Activated naive CD4-positive, alpha-beta T cell treated with anti-CD3 and anti-CD28 coated beads, Interleukin-2, amount 50 U/mL, for 24 hours (primary cell): Measurements from ENCODE around the gene KIF18B.
A peak's percentile ranks its signal among the peaks of the same experiment; 100 is the strongest.

Experiments
- H3K27ac Mint-ChIP-seq: one replicate; pipeline ENCODE4 v1.8.0; 2021; ENCODE audit warnings: mild to moderate bottlenecking, mixed read lengths
- H3K27me3 Mint-ChIP-seq: one replicate; pipeline ENCODE4 v1.8.0; 2021; ENCODE audit warnings: mixed read lengths
- H3K36me3 Mint-ChIP-seq: one replicate; pipeline ENCODE4 v1.8.0; 2021; ENCODE audit warnings: mixed read lengths
- H3K4me1 Mint-ChIP-seq: one replicate; pipeline ENCODE4 v1.8.0; 2021; ENCODE audit warnings: mixed read lengths
- H3K4me3 Mint-ChIP-seq: one replicate; pipeline ENCODE4 v1.8.0; 2021; ENCODE audit warnings: mild to moderate bottlenecking, mixed read lengths
- H3K9me3 Mint-ChIP-seq: one replicate; pipeline ENCODE4 v1.8.0; 2021; ENCODE audit warnings: mixed read lengths

Gene KIF18B

GRCh38 chr17:44907729-44908470, 39.7 kb downstream of the KIF18B start:
- Mint-ChIP-seq H3K27me3 (peaks cover 9% of the 10 kb centered on the region), H3K36me3 (no peaks in the 10 kb centered on the region), H3K4me3 (no peak overlapping the region), H3K4me1 (peaks cover 10% of the 10 kb centered on the region), H3K9me3 (no peaks in the 10 kb centered on the region), H3K27ac (no peak overlapping the region)

- peaks cover 6% of the 10 kb centered on the region for H3K4me1 Mint-ChIP-seq
- no peak overlapping the region for H3K4me3 Mint-ChIP-seq
- H3K36me3 Mint-ChIP-seq, result no peaks in the 10 kb centered on the region
- H3K27me3 Mint-ChIP-seq, result peaks cover 5% of the 10 kb centered on the region
- no peak overlapping the region for H3K27ac Mint-ChIP-seq
- H3K9me3 Mint-ChIP-seq, result no peaks in the 10 kb centered on the region
Measured at GRCh38 chr17:44906763-44907728, 40.5 kb downstream of the KIF18B start.

GRCh38 chr17:44906010-44906646, 41.4 kb downstream of the KIF18B start:
- Mint-ChIP-seq H3K4me1 (peaks cover 6% of the 10 kb centered on the region), H3K27ac (no peak overlapping the region), H3K9me3 (no peaks in the 10 kb centered on the region), H3K27me3 (peaks cover 5% of the 10 kb centered on the region), H3K36me3 (no peaks in the 10 kb centered on the region), H3K4me3 (no peak overlapping the region)

DNA sequence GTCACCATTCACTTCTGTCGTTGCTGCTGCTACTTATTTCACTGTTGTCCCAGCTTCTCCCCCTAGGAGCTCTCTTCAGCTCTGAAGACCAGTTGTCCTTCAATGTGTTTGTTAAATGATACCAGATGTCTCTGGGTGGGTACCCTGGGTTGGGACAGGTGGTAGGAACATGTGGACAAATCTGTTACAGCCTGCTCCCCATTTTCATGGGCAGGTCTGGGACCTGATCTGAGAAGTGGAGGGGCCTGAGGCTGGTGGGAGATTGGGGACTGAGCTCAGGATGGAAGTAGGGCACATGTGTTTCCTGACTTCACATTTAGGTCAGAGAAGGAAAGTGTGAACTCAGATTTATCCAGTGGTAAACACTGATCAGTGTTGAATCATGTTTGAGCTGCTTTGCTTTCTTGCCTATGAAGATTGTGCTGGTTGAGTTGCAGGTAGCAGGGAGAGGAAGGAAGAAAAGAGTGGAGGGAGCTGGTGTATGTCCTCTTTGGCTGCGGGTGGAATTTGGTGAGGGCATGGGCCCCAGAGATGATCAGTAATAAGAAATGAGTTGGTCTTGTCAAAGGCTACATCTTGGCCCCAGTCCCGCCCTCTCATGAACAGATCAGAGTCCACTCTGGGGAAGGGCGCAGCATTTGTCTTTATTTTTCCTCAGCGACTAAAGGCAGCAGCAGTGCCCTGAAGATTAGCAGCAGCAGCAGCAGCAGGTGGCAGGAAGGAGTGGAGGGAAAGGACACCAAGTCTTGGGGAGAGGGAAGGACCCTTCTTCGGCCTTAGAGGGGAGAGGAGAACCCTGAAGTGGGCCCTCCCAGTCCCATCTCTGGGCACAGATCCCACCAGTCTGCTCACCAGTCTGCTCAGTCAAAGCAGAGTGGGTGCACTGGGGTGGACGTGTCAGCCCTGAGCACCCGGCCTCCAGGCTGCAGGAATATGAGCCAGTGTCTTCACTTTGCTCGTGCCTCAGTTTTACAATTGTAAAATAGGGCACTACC, 42.3 kb downstream of the KIF18B start:
- Mint-ChIP-seq H3K27ac (no peak overlapping the region), H3K4me1 (no peaks in the 10 kb centered on the region), H3K36me3 (no peaks in the 10 kb centered on the region), H3K4me3 (no peak overlapping the region), H3K9me3 (no peaks in the 10 kb centered on the region), H3K27me3 (no peaks in the 10 kb centered on the region)

DNA sequence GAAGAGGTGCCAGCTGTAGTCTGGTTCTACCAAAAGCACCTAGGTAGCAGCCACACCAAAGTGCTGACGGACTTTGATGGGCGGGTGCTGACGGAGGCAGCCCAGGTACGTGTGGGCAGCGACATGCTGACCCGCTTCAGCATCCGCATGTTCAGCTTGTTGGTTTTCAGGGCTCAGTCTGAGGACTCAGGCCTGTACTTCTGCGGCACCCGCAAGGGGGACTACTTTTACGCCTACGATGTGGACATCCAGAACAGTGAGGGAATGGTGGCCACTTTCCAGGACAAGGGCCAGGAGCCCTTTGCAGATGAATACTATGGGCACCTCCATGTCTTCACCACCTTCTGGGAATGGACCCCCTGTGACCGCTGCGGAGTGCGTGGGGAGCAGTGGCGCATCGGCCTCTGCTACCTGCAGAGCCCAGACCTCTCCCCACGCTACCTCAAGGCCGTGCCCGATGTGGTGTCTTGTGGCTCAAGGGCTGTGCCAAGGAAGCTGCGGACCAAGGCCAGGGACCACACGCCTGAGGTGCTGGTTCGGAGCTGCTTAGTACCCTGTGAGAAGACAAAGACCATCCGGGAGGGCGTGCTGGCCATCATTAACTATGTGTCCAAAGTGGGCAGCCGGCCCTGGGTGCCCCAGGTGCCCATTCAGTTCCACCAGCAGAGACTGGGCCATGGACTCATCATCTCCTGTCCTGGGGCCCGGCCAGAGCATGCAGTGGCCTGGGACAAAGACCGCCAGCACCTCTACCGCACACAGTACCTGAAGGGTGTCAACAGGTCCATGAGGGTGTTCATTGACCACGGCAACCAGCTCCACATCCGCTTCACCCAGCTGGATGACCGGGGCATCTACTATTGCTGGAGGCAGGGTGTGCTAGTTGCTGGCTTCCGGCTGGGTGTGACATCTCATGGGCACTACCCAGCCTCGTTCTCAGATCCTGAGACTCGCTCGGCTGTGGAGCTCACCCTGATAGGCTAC, 43.3 kb downstream of the KIF18B start:
- Mint-ChIP-seq H3K36me3 (no peaks in the 10 kb centered on the region), H3K4me3 (no peak overlapping the region), H3K27me3 (no peaks in the 10 kb centered on the region), H3K4me1 (peaks cover 4% of the 10 kb centered on the region), H3K9me3 (no peaks in the 10 kb centered on the region), H3K27ac (no peak overlapping the region)

DNA sequence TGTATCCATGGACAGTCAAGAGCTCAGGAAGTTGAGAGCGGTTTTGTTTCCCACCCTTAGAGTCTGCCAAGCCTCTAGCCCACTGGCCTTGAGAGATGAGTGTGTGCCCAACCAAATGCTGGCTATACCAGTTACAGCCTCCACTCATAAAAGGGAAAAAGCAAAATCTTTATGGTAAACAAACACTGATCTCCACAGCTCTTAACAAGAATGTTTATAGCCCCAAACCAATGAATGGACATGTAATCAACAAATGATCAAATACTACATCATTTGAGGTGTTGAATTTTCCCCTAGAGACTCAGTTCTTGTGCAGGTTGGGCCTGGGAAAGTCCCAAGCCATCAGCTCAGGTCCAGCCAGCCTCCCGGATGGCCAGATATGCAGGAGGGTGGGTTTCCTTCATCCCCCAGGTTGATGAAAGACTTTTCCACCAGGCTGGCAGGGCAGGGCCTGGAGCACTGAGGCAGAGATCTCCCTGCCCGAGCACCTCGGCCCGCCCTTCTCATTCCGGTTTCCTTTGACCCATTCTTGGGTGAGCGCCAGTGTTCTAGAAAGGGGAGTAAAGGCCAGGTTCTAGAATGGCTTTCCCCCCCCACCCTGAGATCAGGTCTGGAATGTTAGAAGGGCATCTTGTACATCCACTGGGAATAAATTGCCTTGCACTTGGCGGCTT, 44.4 kb downstream of the KIF18B start:
- no peaks in the 10 kb centered on the region for H3K9me3 Mint-ChIP-seq
- peaks cover 10% of the 10 kb centered on the region for H3K4me1 Mint-ChIP-seq
- no peak overlapping the region for H3K27ac Mint-ChIP-seq
- peaks cover 2% of the 10 kb centered on the region for H3K36me3 Mint-ChIP-seq
- H3K27me3 Mint-ChIP-seq, result no peaks in the 10 kb centered on the region
- no peak overlapping the region for H3K4me3 Mint-ChIP-seq

- Mint-ChIP-seq H3K27me3 (no peaks in the 10 kb centered on the region), H3K4me1 (peaks cover 10% of the 10 kb centered on the region), H3K36me3 (peaks cover 2% of the 10 kb centered on the region), H3K9me3 (no peaks in the 10 kb centered on the region), H3K27ac (no peak overlapping the region), H3K4me3 (no peak overlapping the region)
Measured at GRCh38 chr17:44902135-44902760, 45.3 kb downstream of the KIF18B start.

GRCh38 chr17:44901411-44901921, 46.1 kb downstream of the KIF18B start:
- H3K27me3 Mint-ChIP-seq, result no peaks in the 10 kb centered on the region
- H3K36me3 Mint-ChIP-seq, result peaks cover 2% of the 10 kb centered on the region
- peaks cover 14% of the 10 kb centered on the region for H3K4me1 Mint-ChIP-seq
- no peak overlapping the region for H3K4me3 Mint-ChIP-seq
- no peaks in the 10 kb centered on the region for H3K9me3 Mint-ChIP-seq
- H3K27ac Mint-ChIP-seq, result no peak overlapping the region

DNA sequence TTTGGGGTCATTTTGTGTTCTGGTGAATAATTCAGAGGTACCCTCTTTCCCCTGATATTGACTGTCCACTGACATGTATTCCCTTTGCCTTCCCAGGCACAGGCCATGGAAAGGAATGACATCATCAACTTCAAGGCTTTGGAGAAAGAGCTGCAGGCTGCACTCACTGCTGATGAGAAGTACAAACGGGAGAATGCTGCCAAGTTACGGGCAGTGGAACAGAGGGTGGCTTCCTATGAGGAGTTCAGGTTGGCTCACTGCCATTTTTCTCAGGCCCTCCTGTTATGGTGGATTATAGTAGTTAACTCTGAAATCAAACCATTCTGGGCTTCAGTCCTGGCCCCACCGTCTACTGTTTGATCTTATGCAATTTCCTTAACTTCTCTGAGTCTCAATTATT, 46.7 kb downstream of the KIF18B start:
- Mint-ChIP-seq H3K4me1 (peaks cover 20% of the 10 kb centered on the region), H3K9me3 (no peaks in the 10 kb centered on the region), H3K36me3 (peaks cover 2% of the 10 kb centered on the region), H3K27me3 (no peaks in the 10 kb centered on the region), H3K27ac (no peak overlapping the region), H3K4me3 (no peak overlapping the region)

DNA sequence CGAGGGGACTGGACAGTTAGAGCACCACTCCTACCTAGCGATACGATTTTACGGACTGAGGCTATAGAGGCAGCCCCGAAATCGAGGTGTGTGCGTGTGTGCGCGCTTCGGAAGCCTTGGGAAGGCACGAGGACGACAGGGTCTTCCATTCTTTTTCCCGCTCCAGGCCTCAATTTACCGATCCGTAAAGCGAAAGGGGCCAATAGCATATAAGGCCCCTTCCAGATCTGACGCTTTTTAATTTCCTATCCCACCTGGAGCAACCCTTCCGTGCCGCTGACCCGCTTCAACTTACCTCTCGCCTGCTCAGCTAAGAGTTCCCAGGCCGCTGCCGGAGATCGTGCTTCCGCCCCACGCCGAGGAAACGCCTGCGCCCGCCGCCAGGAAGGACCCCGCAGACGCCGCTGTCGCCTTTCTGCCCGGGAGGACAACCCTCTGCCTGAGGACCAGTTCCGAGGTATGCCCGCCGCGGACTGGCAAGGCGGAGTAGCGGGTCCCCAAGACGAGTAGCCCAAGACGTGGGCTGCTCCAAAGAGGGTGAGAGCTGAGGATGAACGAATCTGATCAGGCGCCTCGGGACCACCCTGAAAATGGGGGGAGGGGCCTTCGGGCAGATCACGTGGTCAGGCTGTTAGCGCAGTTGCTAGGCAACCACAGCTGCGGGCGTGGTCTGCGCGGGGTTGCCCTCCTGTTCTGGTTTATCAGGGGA, 48.3 kb downstream of the KIF18B start, which contains the start of gene EFTUD2:
Gene EFTUD2, minus strand, starts transcription at position 372 of the 709 bp plus-strand sequence. CDS start 4,924 bp downstream, outside the sequence.
- H3K27ac Mint-ChIP-seq, result peak within 1 kb of the TSS; percentile 100
- no peaks in the 10 kb centered on the region for H3K27me3 Mint-ChIP-seq
- H3K4me1 Mint-ChIP-seq, result peaks cover 31% of the 10 kb centered on the region
- H3K9me3 Mint-ChIP-seq, result no peaks in the 10 kb centered on the region
- peaks cover 7% of the 10 kb centered on the region for H3K36me3 Mint-ChIP-seq
- H3K4me3 Mint-ChIP-seq, result peak within 1 kb of the TSS; percentile 96

GRCh38 chr17:44898768-44899073, 48.9 kb downstream of the KIF18B start:
- Mint-ChIP-seq H3K9me3 (no peaks in the 10 kb centered on the region), H3K36me3 (peaks cover 7% of the 10 kb centered on the region), H3K27ac (peak overlapping the region; percentile 100), H3K27me3 (no peaks in the 10 kb centered on the region), H3K4me3 (peak overlapping the region; percentile 96), H3K4me1 (peaks cover 31% of the 10 kb centered on the region)

DNA sequence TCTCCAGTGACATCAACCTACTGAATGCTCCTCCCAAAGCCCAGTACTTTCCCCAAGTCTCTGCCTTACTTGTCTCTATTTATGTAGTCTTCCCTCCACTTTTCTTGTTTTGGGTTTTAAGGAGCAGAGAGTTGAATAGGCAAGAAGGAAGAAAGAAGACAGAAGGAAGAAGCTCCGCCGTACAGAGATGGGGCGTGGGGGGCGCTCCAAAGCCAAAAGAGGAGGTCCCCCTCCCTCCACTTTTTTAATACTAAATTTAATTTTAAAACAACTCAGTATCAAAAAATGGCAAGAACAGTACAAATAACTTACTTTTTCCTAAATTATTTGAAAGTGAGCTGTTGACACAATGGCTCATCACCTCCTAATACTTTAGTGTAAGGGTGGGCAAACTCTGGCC, 52.9 kb downstream of the KIF18B start:
- H3K4me3 Mint-ChIP-seq, result no peak overlapping the region
- peaks cover 12% of the 10 kb centered on the region for H3K36me3 Mint-ChIP-seq
- no peaks in the 10 kb centered on the region for H3K27me3 Mint-ChIP-seq
- H3K9me3 Mint-ChIP-seq, result no peaks in the 10 kb centered on the region
- H3K4me1 Mint-ChIP-seq, result peaks cover 37% of the 10 kb centered on the region
- no peak overlapping the region for H3K27ac Mint-ChIP-seq
